Cerebellar nuclear complex (tissue), 1 donor: Measurements from ENCODE around the gene FNDC8.
"Not testable (repeated sequence)": the region's sequence is repeated elsewhere in the genome, so short reads cannot be mapped to it uniquely, and the experiment has no call there.

Experiments
- DNase-seq, 2 experiments: peaks; one replicate each; lab custom pipeline; 2025; lab: John Stamatoyannopoulos, UW

FNDC8 gene

DNA sequence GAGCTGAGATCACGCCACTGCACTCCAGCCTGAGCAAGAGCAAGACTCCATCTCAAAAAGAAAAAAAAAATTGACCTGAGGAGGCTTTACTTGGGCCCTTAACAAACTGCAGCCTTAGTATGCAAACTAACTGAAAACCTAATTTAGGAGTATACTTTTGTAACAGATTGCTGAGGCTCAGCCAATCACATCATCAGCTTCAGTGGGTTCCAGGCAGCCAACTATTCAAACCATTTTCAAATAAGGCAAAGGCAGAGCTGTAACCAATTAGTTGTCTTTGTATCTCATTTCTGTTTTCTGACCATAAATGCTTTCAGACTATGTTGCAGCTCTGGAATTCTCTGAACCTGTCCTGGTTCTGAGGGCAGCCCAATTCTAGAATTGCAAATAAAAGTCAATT lies 25.7 kb upstream of the FNDC8 start:
- DNase-seq = no peak

DNA sequence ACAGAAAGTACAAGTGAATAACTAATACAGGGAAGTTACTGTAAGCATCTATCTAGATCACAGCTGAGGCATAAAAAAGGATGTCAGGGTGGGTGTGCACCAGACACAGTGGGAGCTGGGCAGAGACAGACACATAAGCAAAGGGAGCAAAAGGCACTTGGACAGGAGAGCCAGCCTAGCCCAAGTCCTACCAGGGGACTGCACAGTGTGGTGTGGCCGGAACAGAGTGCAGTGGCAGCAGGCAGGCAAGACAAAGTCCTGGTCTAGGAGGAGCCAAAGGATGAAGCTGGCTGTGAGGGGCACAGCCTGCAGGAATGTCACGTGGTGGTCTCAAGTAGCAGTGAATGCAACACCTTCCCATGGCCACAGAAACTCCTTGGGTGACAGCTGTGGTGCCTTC lies 23.6 kb upstream of the FNDC8 start:
- no peak for DNase-seq

DNA sequence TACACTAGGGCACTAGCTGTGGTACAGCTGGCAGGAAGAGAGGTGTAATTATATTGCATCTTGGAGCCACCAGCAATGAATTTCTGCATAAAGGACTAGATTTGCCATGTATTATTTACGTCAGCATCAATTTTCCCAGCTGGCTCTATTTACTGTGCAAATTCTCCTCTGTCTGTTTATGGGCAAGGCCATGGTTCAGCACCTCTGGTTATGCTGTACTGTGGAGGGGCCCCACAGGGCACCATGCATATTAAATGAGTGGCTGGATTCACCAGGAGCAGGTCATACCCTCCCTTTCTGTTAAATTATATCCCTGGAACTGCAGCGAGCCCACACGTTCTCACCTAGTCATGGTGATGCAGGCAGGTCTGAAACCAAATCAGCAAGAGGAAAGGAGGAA lies 21.5 kb upstream of the FNDC8 start:
- no peak for DNase-seq

DNA sequence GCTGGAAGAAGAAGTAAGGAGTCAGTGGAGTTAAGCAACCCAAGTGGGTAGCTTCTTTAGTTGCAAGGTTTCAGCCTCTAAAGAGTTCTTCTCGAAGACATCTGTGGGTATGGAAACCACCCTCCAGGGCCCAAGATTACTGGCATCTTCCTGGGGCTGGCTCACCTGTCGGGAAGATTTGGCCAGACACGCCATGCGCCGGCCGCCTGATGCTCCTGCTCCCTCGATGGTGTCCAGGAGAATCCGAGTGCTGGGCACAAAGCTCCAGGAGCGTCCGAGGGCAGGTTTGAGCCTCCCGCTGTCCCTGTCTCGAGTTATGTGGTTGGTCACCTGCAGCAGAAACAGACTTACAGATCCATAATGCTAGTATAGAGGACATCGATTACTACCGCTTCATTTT lies 20.4 kb upstream of the FNDC8 start:
- DNase-seq = no peak

DNA sequence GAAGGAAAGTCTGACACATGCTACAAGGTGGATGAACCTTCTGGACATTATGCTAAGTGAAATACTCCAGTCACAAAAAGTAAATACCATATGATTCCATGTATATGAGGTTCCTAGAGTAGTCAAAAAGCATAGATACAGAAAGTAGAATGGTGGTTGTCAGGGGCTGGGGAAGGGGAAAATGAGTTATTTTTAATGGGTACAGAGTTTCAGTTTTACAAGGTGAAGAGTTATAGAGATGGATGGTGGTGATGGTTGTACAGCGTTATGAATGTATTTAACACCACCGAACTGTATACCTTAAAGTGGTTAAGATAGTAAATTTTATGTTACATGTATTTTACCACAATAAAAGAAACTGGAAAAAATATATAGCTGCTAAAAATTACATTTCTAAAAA lies 19.7 kb upstream of the FNDC8 start:
- DNase-seq = no peak

DNA sequence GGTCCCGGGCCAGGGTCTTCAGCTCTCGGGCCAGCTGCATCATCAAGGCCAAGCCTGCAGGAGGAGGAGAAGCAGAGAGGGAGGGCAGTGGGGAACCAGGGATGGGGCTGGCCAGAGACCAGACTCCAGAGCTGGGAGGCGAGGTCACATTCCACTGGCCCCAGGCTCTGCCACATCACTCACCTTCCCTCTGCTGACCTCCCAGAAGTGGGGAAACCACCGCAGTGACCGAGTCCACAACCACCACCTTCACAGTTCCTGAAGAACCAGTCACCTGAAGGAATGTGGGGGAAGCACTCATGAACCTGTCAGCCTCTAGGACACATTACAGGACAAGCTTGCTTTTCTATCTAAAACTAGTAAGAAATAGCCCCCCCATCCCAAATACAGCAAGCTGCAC lies 18.1 kb upstream of the FNDC8 start:
- DNase-seq = no peak

DNA sequence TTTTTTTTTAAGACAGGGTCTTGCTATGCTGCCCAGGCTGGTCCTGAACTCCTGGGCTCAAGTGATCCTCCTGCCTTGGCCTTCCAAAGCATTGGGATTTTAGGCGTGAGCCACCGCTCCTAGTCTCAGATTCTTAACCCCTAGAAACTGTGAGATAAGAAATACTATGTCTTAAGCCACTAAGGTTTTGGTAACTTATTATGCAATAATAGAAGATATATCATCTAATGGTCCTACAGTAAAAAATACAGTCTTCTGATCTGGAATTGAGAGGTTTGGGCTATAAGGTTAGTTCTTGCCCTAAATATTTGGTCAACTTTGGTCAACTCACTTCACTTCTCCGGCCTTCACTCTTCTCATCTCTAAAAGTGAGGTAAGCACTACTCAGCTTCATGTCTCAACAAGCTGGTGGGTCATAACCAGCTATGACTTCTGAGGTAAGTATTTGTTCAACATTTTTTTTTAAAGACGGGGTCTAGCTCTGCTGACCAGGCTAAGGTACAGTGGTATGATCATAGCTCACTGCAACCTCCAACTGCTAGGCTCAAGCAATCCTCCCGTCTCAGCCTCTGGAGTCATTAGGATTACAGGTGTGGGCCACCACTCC lies 16.5 kb upstream of the FNDC8 start:
- DNase-seq = no peak

DNA sequence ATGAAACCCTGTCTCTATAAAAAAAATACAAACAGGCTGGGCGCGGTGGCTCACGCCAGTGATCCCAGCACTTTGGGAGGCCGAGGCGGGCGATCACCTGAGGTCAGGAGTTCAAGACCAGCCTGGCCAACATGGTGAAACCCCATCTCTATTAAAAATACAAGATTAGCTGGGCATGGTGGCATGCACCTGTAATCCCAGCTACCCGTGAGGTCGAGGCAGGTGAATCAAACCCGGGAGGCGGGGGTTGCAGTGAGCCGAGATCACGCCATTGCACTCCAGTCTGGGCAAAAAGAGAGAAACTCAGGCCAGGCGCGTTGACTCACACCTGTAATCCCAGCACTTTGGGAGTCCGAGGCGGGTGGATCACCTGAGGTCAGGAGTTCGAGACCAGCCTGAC lies 10.6 kb upstream of the FNDC8 start:
- not testable (repeated sequence) for DNase-seq

DNA sequence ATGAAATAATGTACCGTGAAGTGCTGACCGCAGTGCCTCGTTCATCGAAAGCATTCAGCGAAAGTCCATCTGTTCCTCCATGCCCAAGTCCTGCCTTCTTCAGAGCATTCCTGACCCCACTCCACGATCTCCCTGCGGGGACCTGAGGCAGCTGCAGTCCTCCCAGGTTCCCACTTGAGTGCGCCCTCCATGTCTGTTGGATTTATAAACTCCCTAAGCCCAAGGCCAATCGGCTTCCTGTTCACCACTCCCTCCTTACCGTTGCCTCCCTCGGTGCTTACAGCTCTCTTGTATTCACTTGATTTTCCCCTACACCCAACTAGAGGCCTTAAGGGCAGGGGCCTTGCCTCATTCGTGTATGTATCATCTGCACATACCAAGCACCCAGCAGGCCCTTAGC lies 4.6 kb upstream of the FNDC8 start:
- DNase-seq = no peak

DNA sequence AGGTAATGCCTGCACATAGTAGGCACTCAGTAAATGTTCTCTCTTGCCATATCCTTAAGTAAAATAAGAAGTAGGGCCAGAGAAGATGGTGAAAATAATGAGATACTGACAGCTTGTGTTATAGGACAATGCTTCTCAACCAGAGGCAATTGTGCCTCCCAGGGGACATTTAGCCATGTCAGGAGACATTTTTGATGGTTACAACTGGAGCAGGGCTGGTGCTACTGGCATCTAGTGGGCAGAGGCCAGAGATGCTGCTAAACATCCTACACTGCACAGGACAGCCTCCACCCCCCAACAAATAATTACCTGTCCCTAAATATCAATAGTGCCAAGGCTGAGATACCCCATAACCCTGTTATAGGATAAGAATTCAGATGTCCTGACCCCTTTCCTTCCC lies 3.4 kb upstream of the FNDC8 start:
- no peak for DNase-seq

DNA sequence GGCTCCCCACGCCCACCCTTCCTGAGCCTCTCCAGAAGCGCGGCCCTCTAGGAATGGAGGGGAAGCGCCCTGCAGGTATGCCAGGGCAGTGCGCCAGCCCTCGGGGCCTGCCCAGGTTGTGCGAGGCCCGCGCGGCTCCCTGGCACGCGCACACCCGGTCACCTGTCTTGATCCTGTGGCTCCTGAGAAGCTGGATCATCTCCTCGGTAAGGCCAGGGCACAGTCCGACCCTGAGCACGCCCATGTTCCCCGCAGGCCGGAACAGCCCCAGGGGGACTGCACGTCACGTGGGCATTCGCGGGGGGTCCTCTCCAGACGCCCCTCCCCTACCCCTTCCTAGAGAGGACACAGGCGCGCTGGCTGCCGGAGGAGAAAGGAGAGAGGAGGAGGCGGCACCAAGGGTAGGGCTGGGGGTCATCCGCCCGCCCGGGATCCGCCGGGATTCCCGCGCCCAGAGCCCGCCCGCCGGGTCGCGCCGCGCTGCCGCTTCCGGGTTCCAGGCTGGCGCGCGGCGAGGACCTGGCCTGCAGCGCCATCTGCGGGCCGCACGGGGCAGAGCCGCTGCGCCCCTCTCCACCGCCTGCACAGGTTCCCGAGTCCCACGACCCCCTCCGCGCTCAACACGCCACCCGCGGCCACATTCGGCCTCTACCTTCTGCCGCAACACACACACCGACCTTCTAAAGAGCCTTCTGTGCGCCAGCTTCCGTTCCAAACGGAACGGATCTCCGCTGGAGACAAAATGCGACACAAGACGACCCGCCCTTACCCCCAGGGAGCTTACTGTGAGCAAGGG lies 1.8 kb upstream of the FNDC8 start, which contains the start of gene RAD51D:
TSS of gene RAD51D (minus strand) at position 491 of the 796 bp plus-strand sequence. CDS start at position 244, 247 bp downstream.
- peak in 1 of 2 experiments; percentile 7 for DNase-seq

DNA sequence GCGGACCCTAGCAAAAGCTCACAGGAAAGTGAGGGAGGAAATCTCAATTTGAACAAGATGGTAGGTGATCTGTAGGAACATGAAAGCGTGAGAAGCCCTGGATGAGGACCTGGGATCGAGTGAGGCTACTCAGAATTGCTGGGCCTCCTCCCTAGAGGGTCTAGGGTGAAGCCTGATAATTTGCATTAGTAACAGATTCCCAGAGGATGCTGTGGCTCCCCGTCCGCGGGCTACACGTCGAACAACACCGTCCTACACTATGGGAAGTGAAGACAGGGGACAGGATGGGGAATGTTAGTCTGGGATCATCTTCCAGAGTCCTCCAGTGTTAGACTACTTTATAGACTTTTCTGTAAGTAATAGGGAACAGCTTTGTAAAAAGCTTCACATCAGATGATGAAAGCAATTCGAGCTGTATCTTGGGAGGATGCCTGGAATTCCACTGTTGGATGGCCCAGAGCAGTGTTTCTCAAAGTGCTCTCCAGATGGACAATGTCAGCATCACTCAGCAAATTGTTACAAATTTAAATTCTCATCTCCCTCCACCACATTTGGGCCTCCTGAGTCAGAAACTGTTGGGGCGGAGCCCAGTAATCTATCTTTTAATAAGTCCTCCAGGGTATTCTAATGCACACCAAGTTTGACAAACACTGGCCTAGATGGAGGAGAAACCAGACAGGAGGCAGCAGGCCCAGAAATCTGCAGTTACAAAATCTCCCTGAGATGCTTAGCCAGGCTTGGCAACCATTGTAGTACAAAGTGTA lies 6.5 kb downstream of the FNDC8 start:
- DNase-seq = no peak

DNA sequence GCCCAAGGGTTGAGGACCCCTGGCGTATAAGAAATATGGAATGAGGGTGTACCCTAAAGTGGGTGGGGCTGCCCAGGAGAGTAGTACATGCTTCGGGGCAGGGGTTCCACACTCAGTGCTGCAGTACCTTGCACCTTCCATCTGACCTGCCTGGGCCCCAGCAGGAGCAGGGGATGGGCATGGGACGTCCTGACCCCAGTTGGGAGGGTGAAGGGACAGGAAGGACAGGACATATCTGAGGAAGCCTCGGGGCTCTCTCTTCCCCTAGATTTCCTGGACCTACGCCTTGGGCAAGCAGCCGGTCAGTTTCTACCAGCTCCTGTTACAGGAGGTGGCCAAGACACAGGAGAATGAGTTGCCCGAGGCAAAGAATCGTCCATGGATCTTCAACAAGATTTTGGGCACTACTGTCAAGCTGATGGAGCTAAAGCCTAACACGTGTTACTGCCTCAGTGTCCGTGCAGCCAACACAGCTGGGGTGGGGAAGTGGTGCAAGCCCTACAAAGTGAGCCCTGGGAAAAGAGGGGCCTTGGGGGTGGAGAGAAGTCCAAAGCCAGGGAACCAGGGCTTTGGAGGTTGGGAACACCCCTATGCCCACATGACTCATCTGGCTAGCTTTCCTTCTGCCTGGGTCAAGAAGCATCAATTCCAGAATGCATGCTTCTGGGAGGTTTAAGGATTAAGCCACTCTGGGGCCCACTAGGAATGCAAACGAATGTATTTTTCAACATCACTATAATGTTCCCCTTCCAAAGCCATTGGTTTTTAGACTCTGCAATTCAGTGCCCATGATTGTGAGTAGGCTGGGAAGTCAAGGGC lies 7.9 kb downstream of the FNDC8 start:
- DNase-seq = no peak

DNA sequence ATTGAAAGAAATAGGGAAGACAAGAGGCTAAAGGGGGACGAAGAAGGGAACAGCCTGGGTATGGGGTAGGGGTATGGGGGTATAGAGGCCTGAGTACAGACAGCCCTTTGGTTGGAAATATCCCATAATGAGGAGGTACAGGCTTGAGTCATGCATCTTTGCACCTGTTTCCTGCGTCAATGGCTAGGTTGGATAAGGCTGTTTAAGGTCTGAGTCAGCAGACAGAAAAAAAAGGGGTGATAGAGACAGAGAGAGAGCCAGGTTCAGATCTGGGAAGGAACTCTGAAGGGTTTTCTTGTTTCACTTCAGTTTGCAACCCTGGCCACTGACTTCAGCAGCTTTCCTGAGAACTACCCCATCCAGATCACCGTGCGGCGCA lies 8.5 kb downstream of the FNDC8 start:
- DNase-seq = no peak

DNA sequence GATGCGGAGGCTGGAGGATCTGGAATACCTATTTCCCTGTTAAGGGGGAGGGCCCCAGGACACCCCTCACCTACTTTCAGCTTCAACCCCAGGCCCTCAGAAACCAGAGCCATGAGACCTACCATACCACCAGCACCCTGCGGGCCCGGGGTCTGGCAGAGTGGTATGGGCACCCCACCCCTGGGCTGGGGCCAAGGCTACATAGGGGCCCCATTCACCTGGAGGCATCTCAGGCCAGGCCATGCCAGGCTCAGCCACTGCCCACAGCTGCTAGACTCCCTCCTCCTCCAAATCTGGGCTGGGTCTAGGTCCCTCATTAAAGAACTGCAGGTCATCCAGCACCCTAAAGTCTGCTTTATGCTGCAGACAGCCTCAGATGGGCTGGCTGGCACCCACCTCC lies 9.0 kb downstream of the FNDC8 start:
- no peak for DNase-seq

DNA sequence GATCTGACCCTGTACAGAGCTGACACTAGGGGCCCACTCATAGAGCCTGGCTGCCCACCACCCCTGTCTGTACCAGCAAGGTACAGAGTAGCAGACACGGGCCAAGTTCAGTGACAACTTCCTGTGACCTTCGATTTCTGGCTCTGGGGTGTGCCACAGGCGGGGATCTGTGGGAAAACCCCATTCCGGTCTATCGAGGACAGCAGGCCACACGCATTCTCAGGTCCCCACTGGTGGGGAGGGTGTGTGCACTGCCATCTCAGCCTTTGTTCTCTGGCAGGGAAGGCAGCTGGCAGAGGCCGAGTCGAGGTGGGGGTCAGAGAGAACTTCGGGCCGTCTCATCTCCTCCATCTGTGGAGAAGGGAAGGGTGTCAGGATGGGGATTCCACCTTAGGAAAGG lies 10.7 kb downstream of the FNDC8 start:
- DNase-seq = no peak

DNA sequence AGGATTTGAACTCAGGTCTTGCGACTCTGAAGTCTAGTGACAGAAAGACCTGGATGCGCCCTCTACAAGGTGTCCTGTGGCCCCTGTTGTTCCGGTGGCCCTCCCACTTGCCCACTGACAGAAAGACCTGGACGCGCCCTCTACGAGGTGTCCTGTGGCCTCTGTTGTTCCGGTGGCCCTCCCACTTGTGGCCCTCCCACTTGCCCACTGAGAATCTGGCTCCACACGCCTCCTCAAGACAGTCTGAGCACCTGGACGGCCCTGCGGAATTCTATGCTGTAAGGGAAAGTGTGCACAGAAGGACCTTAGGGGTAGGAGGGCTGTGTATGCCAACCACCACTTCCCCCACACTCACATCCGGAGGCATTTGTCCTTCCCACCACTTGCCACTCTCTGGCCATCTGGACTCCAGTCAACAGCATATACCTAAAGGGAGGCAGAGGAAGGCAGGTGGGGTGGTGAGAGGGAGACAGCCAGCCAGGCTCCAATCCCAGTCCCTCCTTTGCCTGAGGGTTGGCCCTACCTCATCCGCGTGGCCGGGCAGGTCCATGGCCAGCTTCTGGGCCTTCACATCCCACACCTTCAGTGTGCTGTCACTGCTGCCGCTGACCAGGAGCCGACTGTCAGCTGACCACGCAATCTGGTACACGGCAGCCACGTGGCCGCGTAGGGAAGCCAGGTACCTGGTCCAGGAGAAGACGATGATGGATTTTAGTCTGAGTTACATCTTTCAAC lies 11.6 kb downstream of the FNDC8 start:
- no peak for DNase-seq

DNA sequence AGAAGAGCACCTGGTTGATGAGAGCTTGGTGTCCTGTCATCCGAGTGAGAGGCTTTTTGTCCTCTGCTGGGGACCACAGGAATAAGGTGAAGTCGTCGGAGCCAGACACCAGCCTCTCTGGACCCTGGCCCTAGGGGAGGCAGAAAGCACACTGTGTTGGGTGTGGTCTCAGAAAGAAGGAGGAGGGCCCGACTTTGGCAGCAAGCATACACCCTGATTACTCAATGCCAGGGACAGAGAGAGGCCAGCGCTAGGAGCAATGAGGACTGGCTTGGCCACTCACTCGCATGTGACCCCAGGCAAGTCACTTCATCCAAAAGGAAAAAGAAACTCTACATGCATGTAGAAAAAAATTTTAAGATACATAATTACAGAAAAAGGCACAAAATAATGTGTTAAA lies 13.9 kb downstream of the FNDC8 start:
- no peak for DNase-seq

DNA sequence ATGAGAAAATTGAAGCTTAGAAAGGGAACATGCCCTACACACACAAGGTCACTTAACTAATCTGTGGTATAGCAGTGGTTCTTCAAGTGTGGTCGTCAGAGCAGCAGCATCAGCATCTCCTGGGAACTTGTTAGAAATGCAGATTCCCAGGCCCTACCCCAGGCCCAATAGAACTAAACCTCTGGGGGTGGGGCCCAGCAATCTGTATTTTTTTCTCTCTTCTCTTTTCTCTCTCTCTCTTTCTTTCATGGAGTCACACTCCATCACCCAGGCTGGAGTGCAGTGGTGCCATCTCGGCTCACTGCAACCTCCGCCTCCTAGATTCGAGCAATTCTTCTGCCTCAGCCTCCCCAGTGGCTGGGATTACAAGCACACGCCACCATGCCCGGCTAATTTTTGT lies 16.8 kb downstream of the FNDC8 start:
- DNase-seq = no peak

DNA sequence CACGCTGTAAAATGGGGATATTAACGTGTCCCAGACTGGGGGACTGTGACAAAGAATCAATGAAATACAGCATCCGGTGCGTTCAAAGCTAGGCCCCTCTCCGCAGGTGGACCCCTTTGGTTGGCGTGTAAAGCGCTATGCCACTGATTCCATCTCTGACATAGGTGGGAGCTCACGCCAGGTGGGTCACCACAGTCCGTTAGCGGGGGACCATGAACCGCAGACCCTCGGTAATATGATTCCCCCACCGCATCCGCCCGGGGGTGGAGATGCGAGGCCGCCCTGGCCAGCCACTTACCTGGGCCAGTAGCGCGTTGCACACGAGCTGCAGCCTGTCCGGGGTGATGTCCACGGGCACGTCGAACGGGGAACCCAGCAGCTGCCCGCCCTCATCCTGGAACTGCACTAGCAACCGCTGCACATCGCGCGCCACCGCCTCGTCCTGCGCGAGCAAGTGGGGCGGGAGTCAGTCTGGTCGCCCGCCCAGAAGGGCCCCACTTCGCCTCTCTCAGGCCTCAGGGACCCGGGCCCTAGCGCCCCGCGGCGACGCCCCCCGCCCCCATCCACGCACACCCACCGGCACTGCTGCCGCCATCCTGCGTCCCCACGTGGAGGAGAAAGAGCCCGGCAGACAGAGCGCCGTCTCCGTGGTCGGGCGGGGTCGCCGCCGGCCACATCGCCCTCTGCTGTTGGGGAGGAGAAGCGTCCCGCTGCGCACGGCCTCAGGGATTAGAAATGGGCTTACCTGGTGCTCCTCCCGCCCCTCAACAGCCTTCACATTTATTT lies 20.5 kb downstream of the FNDC8 start, which contains the start of gene NLE1:
TSS of gene NLE1 (minus strand) at position 623 of the 786 bp plus-strand sequence. CDS start at position 595, 28 bp downstream.
- peak in 1 of 2 experiments; percentile 28 for DNase-seq

DNA sequence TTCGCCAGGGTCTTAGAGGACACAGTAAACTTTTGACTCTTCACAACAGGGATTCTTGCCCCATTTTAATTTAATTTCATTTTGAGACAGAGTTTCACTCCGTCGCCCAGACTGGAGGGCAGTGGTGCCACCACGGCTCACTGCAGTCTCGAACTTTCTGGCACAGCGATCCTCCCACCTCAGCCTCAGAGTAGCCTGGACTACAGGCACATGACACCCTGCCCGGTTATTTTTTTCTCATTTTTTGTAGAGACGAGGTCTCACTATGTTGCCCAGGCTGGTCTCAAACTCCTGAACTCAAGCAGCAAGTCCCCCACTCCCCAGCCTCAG lies 21.0 kb downstream of the FNDC8 start:
- DNase-seq = no peak
